ENCODE measurements around the gene RPH3AL. TPM values are rescaled to one million over a fixed set of nuclear protein-coding genes. Genes with fewer than 3 reads are reported as not detected.
"Not testable (repeated sequence)": the region's sequence is repeated elsewhere in the genome, so short reads cannot be mapped to it uniquely, and the experiment has no call there.

The RPH3AL gene
- total RNA-seq, 1 donor: 1.3 TPM

GRCh38 chr17:200586-200985 is 152.0 kb downstream of the RPH3AL start:
- TF ChIP-seq, protein P1, sequence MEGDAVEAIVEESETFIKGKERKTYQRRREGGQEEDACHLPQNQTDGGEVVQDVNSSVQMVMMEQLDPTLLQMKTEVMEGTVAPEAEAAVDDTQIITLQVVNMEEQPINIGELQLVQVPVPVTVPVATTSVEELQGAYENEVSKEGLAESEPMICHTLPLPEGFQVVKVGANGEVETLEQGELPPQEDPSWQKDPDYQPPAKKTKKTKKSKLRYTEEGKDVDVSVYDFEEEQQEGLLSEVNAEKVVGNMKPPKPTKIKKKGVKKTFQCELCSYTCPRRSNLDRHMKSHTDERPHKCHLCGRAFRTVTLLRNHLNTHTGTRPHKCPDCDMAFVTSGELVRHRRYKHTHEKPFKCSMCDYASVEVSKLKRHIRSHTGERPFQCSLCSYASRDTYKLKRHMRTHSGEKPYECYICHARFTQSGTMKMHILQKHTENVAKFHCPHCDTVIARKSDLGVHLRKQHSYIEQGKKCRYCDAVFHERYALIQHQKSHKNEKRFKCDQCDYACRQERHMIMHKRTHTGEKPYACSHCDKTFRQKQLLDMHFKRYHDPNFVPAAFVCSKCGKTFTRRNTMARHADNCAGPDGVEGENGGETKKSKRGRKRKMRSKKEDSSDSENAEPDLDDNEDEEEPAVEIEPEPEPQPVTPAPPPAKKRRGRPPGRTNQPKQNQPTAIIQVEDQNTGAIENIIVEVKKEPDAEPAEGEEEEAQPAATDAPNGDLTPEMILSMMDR (IDR thresholded peaks at IDR 0.05; ENCODE audit: insufficient read depth, low read depth, low read length): no peak
- no peak for DNase-seq (ENCODE audit: low read depth)
- no peak overlapping the region for H3K4me3 ChIP-seq (ENCODE audit: low read depth, low read length)

DNA sequence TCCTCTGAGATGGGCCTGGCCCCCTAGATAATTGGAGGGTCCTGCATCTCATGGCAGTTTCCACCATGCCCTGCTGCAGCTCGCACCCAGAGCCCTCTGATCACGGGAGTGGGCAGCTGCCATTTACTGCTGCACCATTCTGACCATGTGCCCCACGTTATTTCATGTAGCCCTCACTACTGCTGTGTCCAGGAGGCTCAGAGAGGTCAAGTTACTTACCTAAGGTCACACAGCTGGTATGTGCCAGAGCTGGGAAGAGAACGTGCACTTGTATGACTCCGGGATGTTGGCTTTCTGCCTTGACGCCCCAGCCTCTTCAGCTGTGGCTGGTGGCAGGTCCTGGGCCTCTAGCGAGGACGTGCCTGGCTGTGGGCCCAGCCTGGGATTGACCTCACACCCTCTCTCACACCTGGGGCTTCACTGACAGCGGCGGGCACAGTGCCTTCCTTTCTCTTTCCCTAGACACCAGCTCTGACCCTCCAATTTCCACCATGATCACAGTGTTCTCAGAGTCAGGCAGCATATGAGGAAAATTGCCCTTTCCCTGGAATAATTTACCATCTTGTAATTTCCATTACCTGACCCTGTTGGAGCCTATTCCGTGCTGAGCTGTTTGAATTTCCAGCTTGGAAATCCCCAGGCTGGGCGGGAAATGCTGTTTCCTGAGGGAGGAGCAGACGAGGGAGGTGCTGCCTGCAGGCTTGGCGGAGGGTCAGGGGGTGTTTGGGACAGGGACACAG is 152.6 kb downstream of the RPH3AL start:
- H3K4me3 ChIP-seq (ENCODE audit: low read depth, low read length): no peak overlapping the region
- DNase-seq (ENCODE audit: low read depth): no peak
- TF ChIP-seq, protein P1 (IDR thresholded peaks at IDR 0.05; ENCODE audit: insufficient read depth, low read depth, low read length): no peak

DNA sequence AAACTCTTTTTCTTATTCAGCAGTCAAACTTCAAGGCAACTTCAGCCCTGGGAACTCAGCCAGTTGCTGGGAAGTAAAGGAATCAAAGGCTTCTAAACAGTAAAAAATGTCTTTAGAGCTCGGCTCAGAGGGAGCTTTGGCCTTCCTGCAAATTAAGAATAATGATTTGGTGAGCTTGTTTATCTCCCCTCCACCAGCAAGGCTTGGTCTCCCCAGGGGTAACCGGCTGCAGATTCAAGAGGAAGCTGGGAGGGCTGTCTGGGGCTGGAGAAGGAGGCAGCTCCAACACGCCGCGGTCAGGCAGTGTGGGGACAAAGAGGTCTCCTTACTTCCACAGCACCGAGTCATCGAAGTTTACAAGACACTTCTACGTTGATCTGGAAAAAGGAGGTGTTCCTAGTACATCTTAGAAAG is 153.4 kb downstream of the RPH3AL start:
- TF ChIP-seq, protein P1 (IDR thresholded peaks at IDR 0.05; ENCODE audit: insufficient read depth, low read depth, low read length): no peak
- DNase-seq (ENCODE audit: low read depth): peak; percentile 8
- H3K4me3 ChIP-seq (ENCODE audit: low read depth, low read length): no peak overlapping the region

DNA sequence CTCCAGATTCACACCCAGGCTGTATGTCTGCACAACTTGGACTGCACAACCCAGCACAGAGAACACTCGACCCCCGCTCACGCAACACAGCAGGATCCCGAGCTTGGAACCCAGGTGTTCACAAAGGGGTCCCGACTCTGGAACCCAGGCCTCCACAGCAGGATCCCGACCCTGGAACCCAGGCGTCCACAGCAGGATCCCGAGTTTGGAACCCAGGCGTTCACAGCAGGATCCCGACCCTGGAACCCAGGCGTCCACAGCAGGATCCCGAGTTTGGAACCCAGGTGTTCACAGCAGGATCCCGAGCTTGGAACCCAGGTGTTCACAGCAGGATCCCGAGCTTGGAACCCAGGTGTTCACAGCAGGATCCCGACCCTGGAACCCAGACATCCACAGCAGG is 154.4 kb downstream of the RPH3AL start:
- not testable (repeated sequence) for DNase-seq (ENCODE audit: low read depth)

GRCh38 chr17:197352-197751 is 155.3 kb downstream of the RPH3AL start:
- no peak for DNase-seq (ENCODE audit: low read depth)
- no peak overlapping the region for H3K4me3 ChIP-seq (ENCODE audit: low read depth, low read length)
- TF ChIP-seq, protein P1 (IDR thresholded peaks at IDR 0.05; ENCODE audit: insufficient read depth, low read depth, low read length): no peak

More for the DNA sequence above, 154.4 kb downstream of the RPH3AL start:
- not testable (repeated sequence) for H3K4me3 ChIP-seq (ENCODE audit: low read depth, low read length)

DNA sequence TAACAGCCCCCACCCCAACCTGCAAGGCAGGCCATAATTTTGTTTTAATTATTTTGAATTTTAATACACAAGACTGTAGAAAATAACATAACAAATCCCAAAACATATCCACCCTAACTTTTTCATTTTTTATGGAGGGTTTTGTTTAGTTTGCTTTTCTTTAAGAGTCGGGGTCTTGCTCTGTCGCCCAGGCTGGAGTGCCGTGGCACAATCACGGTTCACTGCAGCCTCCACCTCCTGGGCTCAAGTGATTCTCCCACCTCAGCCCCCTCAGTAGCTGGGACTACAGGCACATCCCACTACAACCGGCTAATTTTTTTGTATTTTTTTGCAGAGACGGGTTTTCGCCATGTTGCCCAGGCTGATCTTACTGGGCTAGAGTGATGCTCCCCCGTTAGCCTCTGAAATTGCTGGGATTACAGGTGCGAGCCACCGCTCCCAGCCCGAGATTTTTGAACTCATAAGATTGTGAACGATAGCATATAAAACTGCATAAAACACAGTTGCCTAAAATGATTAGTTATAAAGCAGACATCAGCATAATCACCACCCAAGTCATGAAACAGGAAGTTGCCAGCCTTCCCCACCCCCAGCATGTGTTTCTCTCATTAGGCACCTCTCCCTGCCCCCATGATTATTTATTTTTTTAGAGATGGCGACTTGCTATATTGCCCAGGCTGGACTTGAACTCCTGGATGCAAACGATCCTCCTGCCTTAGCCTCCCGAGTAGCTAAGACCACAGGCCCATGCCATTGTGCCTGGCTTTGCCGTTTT is 157.6 kb downstream of the RPH3AL start:
- no peak overlapping the region for H3K4me3 ChIP-seq (ENCODE audit: low read depth, low read length)
- DNase-seq (ENCODE audit: low read depth): no peak
- TF ChIP-seq, protein P1 (IDR thresholded peaks at IDR 0.05; ENCODE audit: insufficient read depth, low read depth, low read length): no peak
